SK-N-SH treated with all-trans-retinoic acid at 6 μM for 48 hours (cell line): Measurements from ENCODE around the gene MKI67.

Source experiments
- ATAC-seq: fragments of 200-7000 bp; cut with Tn5 transposase; 3 replicates; pipeline ENCODE4 v1.9.1; 2020; ENCODE audit warnings: mild to moderate bottlenecking, moderate library complexity
- ARNTL ChIP-seq: fragments of 450-650 bp; formaldehyde crosslinking; IDR thresholded peaks from 2 replicates; pipeline ENCODE4 v1.5.0; 2020; ENCODE audit warnings: low read depth, mild to moderate bottlenecking, moderate library complexity, borderline replicate concordance
- BACH2 ChIP-seq: fragments of 250-450 bp; sonication (Bioruptor Pico); IDR thresholded peaks from 2 replicates; pipeline ENCODE4 v1.9.0; 2021; ENCODE audit warnings: mild to moderate bottlenecking, borderline replicate concordance
- ESRRG ChIP-seq: fragments of 250-450 bp; sonication (Bioruptor Pico); IDR thresholded peaks from 2 replicates; pipeline ENCODE4 v1.6.1; 2021; ENCODE audit warnings: mild to moderate bottlenecking
- GLIS3 ChIP-seq: fragments of 250-450 bp; sonication (Bioruptor Pico); IDR thresholded peaks from 2 replicates; pipeline ENCODE4 v1.5.0; 2020; ENCODE audit warnings: mild to moderate bottlenecking, moderate library complexity
- ISL1 ChIP-seq: fragments of 250-450 bp; sonication (Bioruptor Pico); IDR thresholded peaks from 2 replicates; pipeline ENCODE4 v2.1.2; 2022; ENCODE audit warnings: mild to moderate bottlenecking, moderate library complexity
- OSR1 ChIP-seq: fragments of 250-450 bp; sonication (Bioruptor Pico); IDR thresholded peaks from 2 replicates; pipeline ENCODE4 v1.8.0; 2022; ENCODE audit warnings: moderate library complexity, mild to moderate bottlenecking, inconsistent platforms
- PPARA ChIP-seq: fragments of 250-450 bp; sonication (Bioruptor Pico); IDR thresholded peaks from 2 replicates; pipeline ENCODE4 v1.5.0; 2020; ENCODE audit warnings: mild to moderate bottlenecking, borderline replicate concordance
- RARB ChIP-seq: fragments of 250-450 bp; sonication (Bioruptor Pico); IDR thresholded peaks from 2 replicates; pipeline ENCODE4 v1.8.0; 2021; ENCODE audit warnings: mild to moderate bottlenecking, moderate library complexity
- SNAI2 ChIP-seq: fragments of 250-450 bp; sonication (Bioruptor Pico); IDR thresholded peaks from 2 replicates; pipeline ENCODE4 v1.5.0; 2020; ENCODE audit warnings: mild to moderate bottlenecking, moderate library complexity
- TCF4 ChIP-seq: fragments of 250-450 bp; sonication (Bioruptor Pico); IDR thresholded peaks from 2 replicates; pipeline ENCODE4 v1.8.0; 2021; ENCODE audit warnings: mild to moderate bottlenecking, moderate library complexity, borderline replicate concordance
- TOX ChIP-seq: fragments of 250-450 bp; sonication (Bioruptor Pico); IDR thresholded peaks from 2 replicates; pipeline ENCODE4 v1.8.0; 2021; ENCODE audit warnings: mild to moderate bottlenecking, moderate library complexity, borderline replicate concordance
- ZFP3 ChIP-seq: fragments of 250-450 bp; sonication (Bioruptor Pico); IDR thresholded peaks from 2 replicates; pipeline ENCODE4 v1.5.0; 2020; ENCODE audit warnings: mild to moderate bottlenecking, moderate library complexity
- ZFP30 ChIP-seq: fragments of 450-650 bp; formaldehyde crosslinking; IDR thresholded peaks from 2 replicates; pipeline ENCODE4 v1.5.0; 2022; ENCODE audit warnings: mild to moderate bottlenecking, moderate library complexity
- ZNF70 ChIP-seq: fragments of 450-650 bp; formaldehyde crosslinking; IDR thresholded peaks from 2 replicates; pipeline ENCODE4 v1.5.0; 2020; ENCODE audit warnings: mild to moderate bottlenecking, moderate library complexity
- ZNF8 ChIP-seq: fragments of 450-650 bp; formaldehyde crosslinking; IDR thresholded peaks from 2 replicates; pipeline ENCODE4 v1.5.0; 2020; ENCODE audit warnings: mild to moderate bottlenecking, moderate library complexity
- TF ChIP-seq, protein P1 (sequence below): fragments of 250-450 bp; sonication (Bioruptor Pico); IDR thresholded peaks from 2 replicates; pipeline ENCODE4 v1.5.1; 2021; ENCODE audit warnings: mild to moderate bottlenecking, moderate library complexity
- TF ChIP-seq, protein P2 (sequence below): fragments of 250-450 bp; sonication (Bioruptor Pico); IDR thresholded peaks from 2 replicates; pipeline ENCODE4 v1.8.0; 2020; ENCODE audit warnings: mild to moderate bottlenecking, moderate library complexity, borderline replicate concordance
- TF ChIP-seq, protein P3 (sequence below): fragments of 250-450 bp; sonication (Bioruptor Pico); IDR thresholded peaks from 2 replicates; pipeline ENCODE4 v1.5.0; 2020; ENCODE audit warnings: mild to moderate bottlenecking, moderate library complexity
- TF ChIP-seq, protein P4 (sequence below): fragments of 250-450 bp; sonication (Bioruptor Pico); IDR thresholded peaks from 2 replicates; pipeline ENCODE4 v1.5.1; 2020; ENCODE audit warnings: low read depth, mild to moderate bottlenecking, moderate library complexity

MKI67 gene

DNA sequence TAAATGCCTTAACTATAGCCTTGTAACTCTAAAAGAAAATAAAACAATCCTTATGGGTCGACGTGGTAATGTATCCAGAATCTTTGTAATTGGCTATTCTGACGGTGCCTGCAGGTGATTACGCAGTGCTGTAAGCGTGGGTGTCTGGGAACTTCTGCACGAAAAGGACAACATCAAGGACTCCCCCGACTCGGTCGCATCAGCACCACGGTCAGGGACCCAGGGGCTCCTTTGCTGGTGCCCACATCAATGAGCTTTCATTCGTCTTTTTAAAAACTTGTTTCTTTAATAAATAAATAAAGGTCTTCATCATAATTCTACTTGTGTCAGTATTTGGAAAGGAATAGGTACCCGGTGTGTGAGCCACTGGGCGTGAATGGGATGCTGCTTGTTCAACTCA lies 13.2 kb downstream of the MKI67 start:
- ATAC-seq: no peak
- TF ChIP-seq BACH2 (no peak), GLIS3 (no peak), OSR1 (no peak), TOX (CRISPR knock-in tag) (no peak), ZFP3 (no peak), ARNTL (CRISPR knock-in tag) (no peak), ZNF70 (no peak), ZNF8 (CRISPR knock-in tag) (no peak)
- TF ChIP-seq, protein P1, sequence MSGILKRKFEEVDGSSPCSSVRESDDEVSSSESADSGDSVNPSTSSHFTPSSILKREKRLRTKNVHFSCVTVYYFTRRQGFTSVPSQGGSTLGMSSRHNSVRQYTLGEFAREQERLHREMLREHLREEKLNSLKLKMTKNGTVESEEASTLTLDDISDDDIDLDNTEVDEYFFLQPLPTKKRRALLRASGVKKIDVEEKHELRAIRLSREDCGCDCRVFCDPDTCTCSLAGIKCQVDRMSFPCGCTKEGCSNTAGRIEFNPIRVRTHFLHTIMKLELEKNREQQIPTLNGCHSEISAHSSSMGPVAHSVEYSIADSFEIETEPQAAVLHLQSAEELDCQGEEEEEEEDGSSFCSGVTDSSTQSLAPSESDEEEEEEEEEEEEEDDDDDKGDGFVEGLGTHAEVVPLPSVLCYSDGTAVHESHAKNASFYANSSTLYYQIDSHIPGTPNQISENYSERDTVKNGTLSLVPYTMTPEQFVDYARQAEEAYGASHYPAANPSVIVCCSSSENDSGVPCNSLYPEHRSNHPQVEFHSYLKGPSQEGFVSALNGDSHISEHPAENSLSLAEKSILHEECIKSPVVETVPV (CRISPR knock-in tag): no peak
- TF ChIP-seq, protein P2, sequence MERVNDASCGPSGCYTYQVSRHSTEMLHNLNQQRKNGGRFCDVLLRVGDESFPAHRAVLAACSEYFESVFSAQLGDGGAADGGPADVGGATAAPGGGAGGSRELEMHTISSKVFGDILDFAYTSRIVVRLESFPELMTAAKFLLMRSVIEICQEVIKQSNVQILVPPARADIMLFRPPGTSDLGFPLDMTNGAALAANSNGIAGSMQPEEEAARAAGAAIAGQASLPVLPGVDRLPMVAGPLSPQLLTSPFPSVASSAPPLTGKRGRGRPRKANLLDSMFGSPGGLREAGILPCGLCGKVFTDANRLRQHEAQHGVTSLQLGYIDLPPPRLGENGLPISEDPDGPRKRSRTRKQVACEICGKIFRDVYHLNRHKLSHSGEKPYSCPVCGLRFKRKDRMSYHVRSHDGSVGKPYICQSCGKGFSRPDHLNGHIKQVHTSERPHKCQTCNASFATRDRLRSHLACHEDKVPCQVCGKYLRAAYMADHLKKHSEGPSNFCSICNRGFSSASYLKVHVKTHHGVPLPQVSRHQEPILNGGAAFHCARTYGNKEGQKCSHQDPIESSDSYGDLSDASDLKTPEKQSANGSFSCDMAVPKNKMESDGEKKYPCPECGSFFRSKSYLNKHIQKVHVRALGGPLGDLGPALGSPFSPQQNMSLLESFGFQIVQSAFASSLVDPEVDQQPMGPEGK (CRISPR knock-in tag): no peak
- TF ChIP-seq, protein P3, sequence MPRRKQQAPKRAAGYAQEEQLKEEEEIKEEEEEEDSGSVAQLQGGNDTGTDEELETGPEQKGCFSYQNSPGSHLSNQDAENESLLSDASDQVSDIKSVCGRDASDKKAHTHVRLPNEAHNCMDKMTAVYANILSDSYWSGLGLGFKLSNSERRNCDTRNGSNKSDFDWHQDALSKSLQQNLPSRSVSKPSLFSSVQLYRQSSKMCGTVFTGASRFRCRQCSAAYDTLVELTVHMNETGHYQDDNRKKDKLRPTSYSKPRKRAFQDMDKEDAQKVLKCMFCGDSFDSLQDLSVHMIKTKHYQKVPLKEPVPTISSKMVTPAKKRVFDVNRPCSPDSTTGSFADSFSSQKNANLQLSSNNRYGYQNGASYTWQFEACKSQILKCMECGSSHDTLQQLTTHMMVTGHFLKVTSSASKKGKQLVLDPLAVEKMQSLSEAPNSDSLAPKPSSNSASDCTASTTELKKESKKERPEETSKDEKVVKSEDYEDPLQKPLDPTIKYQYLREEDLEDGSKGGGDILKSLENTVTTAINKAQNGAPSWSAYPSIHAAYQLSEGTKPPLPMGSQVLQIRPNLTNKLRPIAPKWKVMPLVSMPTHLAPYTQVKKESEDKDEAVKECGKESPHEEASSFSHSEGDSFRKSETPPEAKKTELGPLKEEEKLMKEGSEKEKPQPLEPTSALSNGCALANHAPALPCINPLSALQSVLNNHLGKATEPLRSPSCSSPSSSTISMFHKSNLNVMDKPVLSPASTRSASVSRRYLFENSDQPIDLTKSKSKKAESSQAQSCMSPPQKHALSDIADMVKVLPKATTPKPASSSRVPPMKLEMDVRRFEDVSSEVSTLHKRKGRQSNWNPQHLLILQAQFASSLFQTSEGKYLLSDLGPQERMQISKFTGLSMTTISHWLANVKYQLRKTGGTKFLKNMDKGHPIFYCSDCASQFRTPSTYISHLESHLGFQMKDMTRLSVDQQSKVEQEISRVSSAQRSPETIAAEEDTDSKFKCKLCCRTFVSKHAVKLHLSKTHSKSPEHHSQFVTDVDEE (CRISPR knock-in tag): no peak

DNA sequence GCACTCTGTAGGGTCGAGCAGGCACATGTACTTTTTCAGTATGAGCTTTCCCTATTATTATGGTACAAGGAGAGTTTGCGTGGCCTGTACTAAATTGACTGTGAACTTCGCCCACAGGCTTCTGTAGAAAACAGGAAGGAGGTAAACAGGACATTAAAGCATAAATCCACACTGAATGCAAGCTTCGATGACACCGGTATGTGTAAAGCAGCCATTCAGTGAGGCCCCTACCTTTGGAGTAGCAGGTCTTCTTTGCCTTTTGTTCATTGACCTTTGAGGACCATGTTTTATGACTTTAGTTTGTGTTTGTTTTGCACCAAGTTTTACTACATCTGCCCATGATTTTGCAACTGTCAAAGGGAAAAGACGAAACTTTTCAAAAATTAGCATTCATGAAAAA lies 14.5 kb downstream of the MKI67 start:
- ATAC-seq: no peak
- TF ChIP-seq GLIS3 (no peak), PPARA (CRISPR knock-in tag) (no peak), RARB (CRISPR knock-in tag) (no peak), ZFP30 (no peak), ESRRG (CRISPR knock-in tag) (no peak), TCF4 (CRISPR knock-in tag) (no peak), ARNTL (CRISPR knock-in tag) (no peak), TOX (CRISPR knock-in tag) (no peak), SNAI2 (CRISPR knock-in tag) (no peak), ISL1 (no peak)
- TF ChIP-seq, protein P3 (CRISPR knock-in tag): no peak
- TF ChIP-seq, protein P4, sequence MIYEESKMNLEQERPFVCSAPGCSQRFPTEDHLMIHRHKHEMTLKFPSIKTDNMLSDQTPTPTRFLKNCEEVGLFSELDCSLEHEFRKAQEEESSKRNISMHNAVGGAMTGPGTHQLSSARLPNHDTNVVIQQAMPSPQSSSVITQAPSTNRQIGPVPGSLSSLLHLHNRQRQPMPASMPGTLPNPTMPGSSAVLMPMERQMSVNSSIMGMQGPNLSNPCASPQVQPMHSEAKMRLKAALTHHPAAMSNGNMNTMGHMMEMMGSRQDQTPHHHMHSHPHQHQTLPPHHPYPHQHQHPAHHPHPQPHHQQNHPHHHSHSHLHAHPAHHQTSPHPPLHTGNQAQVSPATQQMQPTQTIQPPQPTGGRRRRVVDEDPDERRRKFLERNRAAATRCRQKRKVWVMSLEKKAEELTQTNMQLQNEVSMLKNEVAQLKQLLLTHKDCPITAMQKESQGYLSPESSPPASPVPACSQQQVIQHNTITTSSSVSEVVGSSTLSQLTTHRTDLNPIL (CRISPR knock-in tag): no peak

DNA sequence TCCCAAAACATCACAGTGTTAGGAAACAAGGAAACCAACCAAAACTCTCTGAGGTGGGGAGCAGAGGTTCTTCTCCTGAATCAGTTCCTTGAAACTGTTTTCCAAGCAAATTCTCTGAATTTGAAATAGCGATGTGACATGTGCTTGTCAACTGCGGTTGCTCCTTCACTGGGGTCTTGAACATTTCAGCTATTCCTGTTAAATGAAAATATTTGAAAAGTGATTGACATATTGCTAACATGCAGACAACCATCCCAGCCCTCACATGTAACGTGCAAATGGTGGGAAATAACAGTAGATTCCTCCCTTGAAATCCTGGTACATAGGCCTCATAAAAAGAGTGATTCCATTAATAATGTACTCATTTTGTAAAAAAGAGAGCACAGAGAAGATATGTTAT lies 15.9 kb downstream of the MKI67 start:
- ATAC-seq: no peak
- TF ChIP-seq TOX (CRISPR knock-in tag) (no peak), OSR1 (no peak), PPARA (CRISPR knock-in tag) (no peak)
- TF ChIP-seq, protein P4 (CRISPR knock-in tag): no peak
- TF ChIP-seq, all 23 proteins: peak for 0
